NCI-H1436 treated with DMSO at 0.1 percent for 48 hours (cell line): Measurements from ENCODE around the gene OR2V2.

Experiments used
- DNase-seq: peaks from one replicate; lab custom pipeline; 2025; lab: John Stamatoyannopoulos, UW

OR2V2 gene

DNA sequence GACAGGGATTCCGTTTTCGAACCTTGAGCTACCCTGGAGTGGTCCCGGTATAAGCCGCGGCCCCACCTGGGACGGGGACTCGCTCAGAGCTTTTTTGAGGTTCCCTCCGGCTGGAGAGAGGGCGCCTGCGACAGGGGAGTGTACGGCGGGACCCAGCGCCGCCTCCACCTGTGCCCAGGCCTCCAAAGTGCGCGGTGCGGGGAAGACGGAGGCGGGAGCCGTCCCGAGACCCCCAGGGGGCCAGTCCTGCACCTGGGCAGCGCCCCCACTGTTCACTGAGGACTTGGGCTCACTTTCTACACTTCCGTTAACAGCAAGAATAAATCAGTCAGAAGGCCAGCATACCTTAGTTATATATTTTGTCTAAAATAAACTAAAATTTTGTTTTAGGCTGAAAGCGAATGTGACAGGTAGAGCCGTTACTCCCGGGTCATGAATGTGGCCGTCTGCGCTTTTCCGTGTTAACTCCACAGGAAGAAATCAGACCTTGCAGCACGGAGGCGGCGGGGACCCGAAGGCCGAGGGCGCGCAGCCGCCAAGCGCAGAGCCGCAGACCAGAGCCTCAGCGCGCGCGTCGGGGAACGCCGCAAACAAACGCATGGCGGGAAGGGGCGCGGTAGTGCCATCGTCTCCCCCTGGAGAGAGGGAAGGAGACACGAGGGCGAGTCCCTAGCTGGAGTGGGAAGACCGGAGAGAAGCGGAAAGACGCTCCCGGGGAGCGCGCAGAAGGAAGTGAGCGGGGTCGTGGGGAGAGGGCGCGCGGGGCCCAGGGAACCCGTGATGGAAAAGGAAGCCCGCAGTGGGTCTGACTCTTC, 43.5 kb downstream of the OR2V2 start:
- DNase-seq = no peak

DNA sequence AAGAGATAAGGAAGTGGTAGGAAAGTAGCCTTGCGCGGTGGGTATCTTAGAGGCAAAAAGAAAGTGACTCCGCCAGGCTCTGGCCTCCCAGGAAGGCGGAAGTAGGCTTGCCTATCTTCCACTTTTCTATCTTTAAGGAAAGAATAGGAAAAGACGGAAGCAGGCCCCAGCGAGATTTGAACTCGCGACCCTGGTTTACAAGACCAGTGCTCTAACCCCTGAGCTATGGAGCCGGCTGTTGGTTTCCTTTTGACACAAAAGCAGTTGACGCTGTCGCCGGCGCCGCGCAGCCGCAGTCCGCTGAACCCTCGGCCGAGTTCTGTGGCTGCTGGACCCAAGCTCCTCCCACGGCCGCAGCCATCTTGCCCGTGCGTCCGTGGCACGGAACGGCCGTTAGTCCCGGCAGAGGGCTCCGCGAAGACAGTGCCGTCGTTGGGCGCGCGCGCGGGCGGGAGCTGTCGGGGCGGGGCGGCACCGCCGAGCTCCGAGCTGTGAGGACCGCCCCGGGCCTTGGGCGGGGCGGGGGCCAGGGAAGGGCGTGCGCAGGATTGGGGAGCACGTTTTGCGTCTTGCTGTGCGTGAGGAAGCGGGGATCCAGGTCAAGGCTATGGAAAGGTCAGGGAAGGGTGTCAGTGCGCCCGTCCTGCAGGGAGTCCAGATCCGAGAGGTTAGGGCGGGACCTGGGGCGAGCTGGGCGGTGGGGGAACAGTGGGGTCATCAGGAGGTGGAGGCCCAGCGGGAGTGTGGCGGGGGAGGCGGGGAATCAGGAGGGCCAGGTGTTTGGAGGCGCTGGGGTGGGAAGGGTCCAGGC, 44.3 kb downstream of the OR2V2 start:
- DNase-seq = no peak

DNA sequence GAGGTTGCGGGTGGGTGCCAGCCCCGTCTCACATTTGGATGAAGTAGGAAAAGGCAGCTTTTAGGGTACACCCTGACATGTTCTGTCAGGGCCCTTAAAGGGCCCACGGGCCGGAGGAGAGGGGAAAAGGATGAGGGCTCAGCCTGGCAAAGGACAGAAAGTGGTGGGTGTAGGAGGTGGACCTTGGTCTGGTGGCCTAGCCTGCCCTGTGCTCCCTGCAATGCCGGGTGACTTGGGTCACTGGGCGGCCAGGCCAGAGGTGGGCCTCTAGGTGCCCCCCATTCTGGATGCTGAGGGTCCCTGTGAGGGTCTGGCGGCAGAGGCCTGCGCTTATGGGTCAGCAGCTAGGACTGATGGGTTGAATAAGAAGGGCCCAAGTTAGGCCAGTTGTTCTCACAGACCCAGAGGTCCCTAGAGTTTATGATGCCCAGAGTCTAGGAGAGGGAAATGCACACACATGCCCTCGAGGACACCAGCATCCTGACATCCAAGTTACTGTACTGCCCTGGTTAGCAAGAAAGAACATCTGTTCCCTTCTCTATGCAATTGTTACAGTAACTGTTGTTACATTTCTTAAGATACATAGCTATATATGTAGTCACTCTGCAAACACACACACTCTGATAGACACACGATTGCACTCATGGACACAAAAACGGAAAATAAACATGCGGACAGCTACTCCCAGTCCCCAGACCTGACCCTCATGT, 45.1 kb downstream of the OR2V2 start:
- DNase-seq = no peak

DNA sequence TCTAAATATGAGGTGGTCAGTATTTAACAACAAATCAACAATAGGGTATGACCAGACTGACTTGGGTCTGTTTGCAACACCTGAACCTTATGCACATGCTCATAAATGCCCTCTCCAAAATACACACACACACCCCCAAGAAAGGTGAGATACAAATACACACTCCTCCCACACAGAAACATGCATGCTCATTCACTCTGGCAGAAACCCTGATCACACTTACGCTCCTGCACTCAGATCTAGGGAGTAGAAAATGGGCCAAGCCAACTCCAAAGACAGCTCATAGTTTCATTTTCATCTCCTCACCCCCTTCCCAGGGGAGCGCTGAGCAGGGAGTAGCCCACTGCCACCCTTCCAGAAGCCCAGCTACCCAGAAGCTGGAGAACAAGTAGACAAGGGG, 46.3 kb downstream of the OR2V2 start:
- DNase-seq = no peak

DNA sequence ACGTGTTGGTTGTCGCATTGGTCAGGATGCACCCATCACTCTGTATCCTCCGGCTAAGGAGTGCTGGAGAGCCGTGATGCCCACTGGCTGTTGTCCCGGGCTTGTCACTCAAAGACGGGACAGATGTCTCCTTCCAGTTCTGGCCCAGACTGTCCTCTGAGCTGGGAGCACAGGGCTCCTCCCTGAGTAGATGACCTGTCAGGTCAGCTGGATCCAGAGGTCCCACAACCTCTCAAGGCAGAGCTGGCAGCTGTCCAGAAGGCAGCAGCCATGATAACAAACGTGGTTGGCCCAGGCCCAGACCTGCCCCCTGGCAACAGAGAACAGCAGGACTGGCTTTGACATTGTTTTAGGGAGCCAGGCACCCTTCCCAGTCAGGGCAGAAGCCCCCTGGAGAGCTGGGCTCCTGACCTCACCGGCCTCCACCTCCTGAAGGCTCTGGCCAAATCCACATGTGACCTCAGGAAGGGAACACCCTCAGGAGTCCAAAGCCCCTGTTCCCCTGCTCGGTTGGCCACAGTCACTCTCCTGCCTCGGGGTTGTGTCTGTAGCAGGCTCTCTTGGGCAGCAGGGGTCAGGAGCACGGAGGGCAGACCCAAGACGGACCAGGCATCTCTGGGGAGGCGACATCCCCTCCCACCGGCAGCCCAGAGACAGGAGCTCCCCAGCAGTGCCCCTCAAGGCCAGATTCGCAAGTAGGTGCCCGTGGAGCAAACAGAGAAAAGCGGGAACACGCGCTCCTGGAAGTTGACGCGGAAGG, 47.3 kb downstream of the OR2V2 start:
- DNase-seq = no peak

GRCh38 chr5:181195249-181195761, 47.9 kb downstream of the OR2V2 start:
- no peak for DNase-seq

DNA sequence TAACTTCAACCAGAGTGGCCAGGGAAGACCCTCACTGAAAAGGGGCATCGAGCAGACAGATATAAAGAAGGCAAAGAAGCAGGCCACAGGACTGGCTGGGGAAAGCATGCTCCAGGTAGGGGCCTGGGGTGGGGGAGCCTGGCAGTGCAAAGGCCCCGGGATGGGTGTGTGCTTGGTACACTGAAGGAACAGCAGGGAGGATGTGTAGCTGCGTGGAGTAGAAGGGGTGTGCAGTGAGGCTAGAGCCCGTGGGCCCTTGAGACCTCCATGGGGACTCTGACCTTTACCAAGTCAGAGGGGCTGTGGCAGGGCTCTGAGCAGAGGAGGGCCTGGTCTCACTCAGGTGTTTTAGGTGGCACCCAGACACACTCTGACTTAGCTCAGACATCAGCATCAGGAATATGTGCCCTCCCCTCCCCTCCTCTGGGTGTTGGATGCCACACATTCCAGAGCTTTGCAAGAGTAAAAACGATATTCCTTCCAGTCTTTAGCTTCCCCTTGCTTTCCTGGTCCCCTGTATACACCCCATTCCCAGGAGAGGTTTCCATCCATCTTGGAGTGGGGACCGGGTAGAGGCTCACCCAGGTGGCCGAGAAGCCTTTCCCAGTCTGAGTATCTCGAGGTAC, 50.1 kb downstream of the OR2V2 start:
- no peak for DNase-seq

- DNase-seq = no peak
These were observed 50.8 kb downstream of the OR2V2 start for GRCh38 chr5:181198106-181198685.

DNA sequence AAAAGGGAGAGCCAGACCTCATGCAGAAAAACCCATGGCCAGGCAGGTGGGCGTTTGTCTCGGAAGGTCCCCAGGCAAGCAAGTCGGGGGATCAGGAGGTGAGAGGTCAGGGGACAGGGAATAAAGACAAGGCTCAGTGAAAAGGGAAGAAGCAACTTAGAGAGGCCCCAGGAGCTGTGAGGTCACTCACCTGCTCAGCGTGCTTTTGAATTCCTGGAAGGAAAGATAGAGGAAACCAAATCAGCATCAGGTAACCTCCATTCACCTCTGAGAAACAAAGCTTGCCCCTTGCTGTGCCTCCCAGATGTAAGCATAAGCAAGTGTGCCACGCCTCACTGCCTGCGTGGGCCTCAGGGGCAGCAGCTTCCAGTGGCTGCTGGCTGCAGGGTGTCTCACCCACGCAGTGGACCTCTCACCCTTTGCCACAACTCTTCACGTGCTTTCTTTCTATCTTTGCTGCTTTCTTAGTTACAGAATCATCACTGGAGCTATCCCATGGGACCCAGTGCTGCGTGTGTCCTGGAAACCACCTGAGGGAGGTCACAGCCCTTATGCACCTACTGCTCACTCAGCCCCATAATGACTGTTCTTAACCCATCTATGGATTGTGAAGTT, 51.6 kb downstream of the OR2V2 start:
- no peak for DNase-seq

DNA sequence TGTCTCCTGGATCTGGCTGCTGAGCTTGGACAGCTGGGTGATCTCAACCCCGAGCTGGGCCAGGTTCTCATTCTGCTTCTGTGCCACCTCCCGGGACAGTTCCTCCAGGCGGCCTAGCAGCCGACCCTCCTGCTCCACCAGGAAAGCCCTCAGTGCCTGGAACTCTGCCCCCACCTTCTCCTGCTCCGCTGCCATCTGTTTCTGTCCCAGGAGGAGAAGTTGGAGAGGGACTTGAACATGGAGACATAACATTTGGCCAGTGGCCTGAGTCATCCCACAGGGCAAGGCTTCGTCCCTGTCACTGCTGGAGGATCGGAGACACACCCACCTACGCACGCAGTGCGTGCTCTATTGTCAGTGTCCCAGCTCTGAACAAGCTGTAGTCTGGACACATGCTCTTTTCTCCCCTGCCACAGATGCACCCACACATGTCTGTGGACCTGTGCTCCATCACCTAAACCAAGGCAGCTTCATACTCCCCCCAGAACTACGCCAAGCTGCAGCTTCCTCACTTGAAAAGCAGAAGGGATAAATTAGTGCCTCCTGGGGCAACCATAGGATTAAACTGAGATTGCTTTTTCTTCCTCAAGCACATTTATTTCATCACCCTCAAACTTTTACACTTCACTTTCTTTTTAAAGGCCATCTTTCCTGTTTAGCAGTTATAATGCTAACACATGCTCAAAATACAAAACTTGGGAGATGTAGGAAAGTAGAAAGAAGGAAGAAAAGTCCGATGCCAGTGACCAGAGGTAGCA, 52.7 kb downstream of the OR2V2 start:
- no peak for DNase-seq

GRCh38 chr5:181200816-181201215, 53.4 kb downstream of the OR2V2 start:
- no peak for DNase-seq

DNA sequence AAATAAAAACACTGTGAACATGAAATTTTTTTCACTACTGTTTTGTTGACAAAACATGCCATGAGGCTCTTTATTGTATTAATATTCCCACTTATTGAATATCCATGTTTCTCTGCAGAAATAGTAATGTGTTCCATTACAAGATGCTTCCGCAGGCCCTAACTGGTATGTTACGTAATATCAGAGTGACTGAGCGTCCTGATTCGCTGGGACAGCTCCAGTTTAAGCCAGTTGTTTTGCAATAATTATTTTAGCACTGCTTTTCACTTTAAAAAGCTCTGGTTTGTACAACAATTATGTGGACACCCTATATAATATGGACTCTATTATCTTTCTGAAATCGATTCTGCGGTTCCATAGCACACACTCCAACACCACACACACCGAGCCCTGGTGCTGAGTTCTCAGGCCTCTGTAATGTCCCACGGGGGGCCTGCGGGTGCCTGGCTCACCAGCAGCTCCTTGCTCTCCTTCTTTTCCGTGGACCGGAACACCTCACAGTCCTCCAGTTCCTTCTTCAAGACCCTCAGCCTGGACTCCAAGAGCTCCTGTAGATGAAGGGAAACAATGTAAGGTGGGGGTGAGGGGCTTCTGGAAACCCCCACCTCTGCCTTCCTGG, 55.8 kb downstream of the OR2V2 start:
- no peak for DNase-seq

- no peak for DNase-seq
These were observed 56.4 kb downstream of the OR2V2 start for GRCh38 chr5:181203777-181204112.

GRCh38 chr5:181204113-181204825, 56.9 kb downstream of the OR2V2 start:
- no peak for DNase-seq

DNA sequence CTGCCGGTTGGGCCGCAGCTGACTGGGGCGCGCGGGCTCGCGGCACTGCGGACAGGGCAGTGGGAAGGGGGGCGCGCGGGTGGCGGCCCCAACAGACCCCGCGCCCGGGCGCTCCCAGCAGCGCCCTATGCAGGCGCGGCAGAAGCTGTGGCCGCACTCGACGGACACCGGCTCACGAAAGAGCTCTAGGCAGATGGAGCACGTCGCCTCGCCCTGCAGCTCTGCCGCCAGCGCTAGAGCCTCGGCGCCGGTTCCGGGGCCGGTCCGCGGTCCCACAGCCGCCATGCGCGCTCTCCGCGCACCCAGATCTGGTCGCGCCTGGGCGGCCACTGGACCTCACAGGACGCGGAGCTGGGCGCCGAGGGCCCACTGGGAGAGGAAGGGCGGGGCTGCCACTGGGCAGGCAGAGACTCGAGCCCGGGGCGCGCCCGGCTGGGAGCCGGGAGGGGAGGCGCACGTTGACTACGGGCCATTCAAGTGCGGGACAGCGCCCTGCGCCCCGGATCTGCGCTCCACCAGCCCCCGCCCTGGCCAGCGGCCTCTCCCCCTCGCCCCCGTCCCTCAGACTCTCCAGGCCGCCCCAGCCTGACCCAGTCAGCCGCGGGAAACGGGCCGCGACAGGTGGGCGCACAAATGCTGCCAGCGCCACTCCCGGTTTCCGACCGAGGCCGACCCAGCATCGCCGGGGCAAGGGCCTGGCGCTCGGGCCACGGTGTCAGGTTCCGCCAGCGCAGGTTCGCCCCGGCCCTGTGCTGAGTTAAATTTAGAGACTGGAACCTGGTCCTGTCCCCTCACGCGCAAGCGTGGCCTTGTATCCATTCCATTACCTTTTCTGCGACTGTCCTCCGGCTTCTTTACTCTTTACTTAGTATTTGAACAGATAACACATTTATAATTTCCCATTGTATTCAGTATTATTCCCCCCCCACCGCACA, 57.7 kb downstream of the OR2V2 start, which contains the start of gene TRIM7:
Gene TRIM7 (minus strand): TSS at position 371 of the 935 bp plus-strand sequence. CDS start 86 bp downstream, at position 285.
- DNase-seq = no peak

DNA sequence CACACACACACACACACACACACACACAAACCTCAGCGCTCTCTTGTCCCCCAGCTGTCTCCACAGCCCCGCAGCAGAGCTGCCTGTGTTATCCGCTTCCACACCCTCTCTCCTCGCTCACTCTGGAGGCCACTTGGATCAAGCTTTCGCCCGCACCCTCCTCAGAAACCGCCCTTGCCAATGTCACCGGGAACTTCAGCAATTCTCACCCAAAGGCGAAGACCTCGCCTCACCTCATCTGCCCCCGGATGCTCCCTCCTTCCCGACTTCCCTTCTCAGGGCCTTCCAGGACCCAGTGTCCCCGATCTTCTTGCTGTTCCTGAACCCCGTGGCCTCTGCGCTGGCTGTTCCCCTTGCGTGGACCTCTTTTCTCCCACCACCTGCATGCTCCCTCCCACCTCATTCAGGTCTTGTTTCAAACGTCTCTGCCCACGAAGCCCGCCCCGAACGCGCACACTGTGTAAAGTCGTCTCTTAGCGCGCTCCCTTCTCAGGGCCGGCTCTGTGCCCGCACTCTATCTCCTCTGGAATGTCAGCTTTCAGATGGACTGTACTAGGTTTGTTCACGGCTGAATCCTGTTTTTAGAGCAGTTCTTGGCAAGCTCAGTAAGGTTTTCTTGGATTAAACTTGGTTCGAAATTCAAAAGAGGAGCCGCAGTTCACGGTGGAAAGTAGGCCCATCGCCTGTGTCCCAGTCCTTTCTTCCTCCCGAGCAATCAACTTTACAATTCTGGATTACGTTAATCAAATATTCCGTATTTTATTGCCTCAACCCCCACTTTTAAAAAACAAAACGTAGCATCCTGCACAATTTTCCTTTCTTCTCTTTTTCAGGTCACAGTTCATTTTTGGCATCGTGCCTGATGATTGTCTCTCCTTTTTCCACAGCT, 58.6 kb downstream of the OR2V2 start:
- no peak for DNase-seq
